NB4 (cell line): Measurements from ENCODE around the gene GIMAP6.
"Not testable (repeated sequence)": the region's sequence is repeated elsewhere in the genome, so short reads cannot be mapped to it uniquely, and the experiment has no call there.

ENCODE experiments used
- CTCF ChIP-seq: IDR thresholded peaks from one replicate; pipeline ENCODE4 v1.5.1; 2012; ENCODE audit warnings: low read depth, low read length
- MAX ChIP-seq: IDR thresholded peaks from 2 replicates; pipeline ENCODE4 v1.6.1; 2011; ENCODE audit warnings: low read depth, low read length
- MYC ChIP-seq: IDR thresholded peaks from 2 replicates; pipeline ENCODE4 v1.6.1; 2011; ENCODE audit warnings: low read depth, low read length
- POLR2A ChIP-seq: IDR thresholded peaks from 2 replicates; pipeline ENCODE4 v1.6.1; 2011; ENCODE audit warnings: mild to moderate bottlenecking; ENCODE audit not compliant: insufficient read length; ENCODE audit errors: extremely low read depth

- TF ChIP-seq CTCF, POLR2A, MAX, MYC: not testable (repeated sequence)
These were observed 46.4 kb upstream of the GIMAP6 start for GRCh38 chr7:150678601-150679000.
